ENCODE results near the gene ZNF407. TPM values are rescaled to one million over a fixed set of nuclear protein-coding genes. Genes with fewer than 3 reads are reported as not detected.

ZNF407 gene
- total RNA-seq, 1 donor from 2014 or later = 8.7 TPM

- intact Hi-C loops (cut with DNase I) = no loop called here
- Histone ChIP-seq H3K27me3 (no peaks in the 10 kb centered on the region), H3K4me1 (no peaks in the 10 kb centered on the region), H3K4me3 (peak overlapping the region; percentile 16 to 28), H3K36me3 (no peaks in the 10 kb centered on the region), H3K27ac (no peak overlapping the region), H3K9me3 (no peaks in the 10 kb centered on the region)
- no peak for TF ChIP-seq CTCF (IDR thresholded peaks at IDR 0.05)
- no peak for DNase-seq (ENCODE audit: low spot score in 2 of 2)
Observed at GRCh38 chr18:74803769-74804168, 206.1 kb downstream of the ZNF407 start.

GRCh38 chr18:74804677-74805076 is 207.0 kb downstream of the ZNF407 start:
- no peak overlapping the region for H3K27ac ChIP-seq
- no peak overlapping the region for H3K4me3 ChIP-seq
- DNase-seq (ENCODE audit: low spot score in 2 of 2) = no peak
- no peaks in the 10 kb centered on the region for H3K4me1 ChIP-seq
- intact Hi-C loops (cut with DNase I) = loop anchor here (5.0 kb wide), 1 partner anchor 408 kb away; the partner anchor contains the start of gene TSHZ1
- H3K9me3 ChIP-seq = no peaks in the 10 kb centered on the region
- no peaks in the 10 kb centered on the region for H3K36me3 ChIP-seq
- no peaks in the 10 kb centered on the region for H3K27me3 ChIP-seq
- TF ChIP-seq CTCF (IDR thresholded peaks at IDR 0.05) = no peak

- Histone ChIP-seq H3K27ac (no peak overlapping the region), H3K4me3 (no peak overlapping the region), H3K4me1 (no peaks in the 10 kb centered on the region), H3K27me3 (no peaks in the 10 kb centered on the region), H3K9me3 (no peaks in the 10 kb centered on the region), H3K36me3 (no peaks in the 10 kb centered on the region)
- TF ChIP-seq CTCF (IDR thresholded peaks at IDR 0.05) = no peak
- no peak for DNase-seq (ENCODE audit: low spot score in 2 of 2)
- intact Hi-C loops (cut with DNase I) = loop anchor here (5.0 kb wide), 1 partner anchor 406 kb away; the partner anchor contains the start of gene TSHZ1
Observed at GRCh38 chr18:74806073-74806472, 208.4 kb downstream of the ZNF407 start.

GRCh38 chr18:74806700-74807416 is 209.2 kb downstream of the ZNF407 start:
- H3K27ac ChIP-seq = no peak overlapping the region
- H3K4me1 ChIP-seq = no peaks in the 10 kb centered on the region
- H3K9me3 ChIP-seq = no peaks in the 10 kb centered on the region
- no peaks in the 10 kb centered on the region for H3K36me3 ChIP-seq
- DNase-seq (ENCODE audit: low spot score in 2 of 2) = no peak
- no peaks in the 10 kb centered on the region for H3K27me3 ChIP-seq
- intact Hi-C loops (cut with DNase I) = loop anchor here (5.0 kb wide), 1 partner anchor 405 kb away; the partner anchor contains the start of gene TSHZ1
- no peak for TF ChIP-seq CTCF (IDR thresholded peaks at IDR 0.05)
- no peak overlapping the region for H3K4me3 ChIP-seq

GRCh38 chr18:74817576-74817975 is 219.9 kb downstream of the ZNF407 start:
- intact Hi-C loops (cut with DNase I) = no loop called here
- Histone ChIP-seq H3K27ac (no peak overlapping the region), H3K4me1 (no peaks in the 10 kb centered on the region), H3K9me3 (no peaks in the 10 kb centered on the region), H3K36me3 (no peaks in the 10 kb centered on the region), H3K4me3 (no peak overlapping the region), H3K27me3 (no peaks in the 10 kb centered on the region)
- no peak for DNase-seq (ENCODE audit: low spot score in 2 of 2)
- TF ChIP-seq CTCF (IDR thresholded peaks at IDR 0.05) = no peak

Measured in ascending aorta (tissue), 2 donors.